GM21576 (cell line): ENCODE results near the gene GFRA1.
"Not testable (repeated sequence)": the region's sequence is repeated elsewhere in the genome, so short reads cannot be mapped to it uniquely, and the experiment has no call there.

Experiments used
- ATAC-seq: cut with Tn5 transposase; IDR thresholded peaks from one replicate; pipeline ENCODE4 v1.9.1; 2021; ENCODE audit warnings: mild to moderate bottlenecking, moderate library complexity; ENCODE audit not compliant: unreplicated experiment

GFRA1 gene

GRCh38 chr10:116079355-116079754 is 193.7 kb downstream of the GFRA1 start:
- ATAC-seq, result no peak

- ATAC-seq, result no peak
These were observed 196.4 kb downstream of the GFRA1 start for GRCh38 chr10:116076621-116077020.

DNA sequence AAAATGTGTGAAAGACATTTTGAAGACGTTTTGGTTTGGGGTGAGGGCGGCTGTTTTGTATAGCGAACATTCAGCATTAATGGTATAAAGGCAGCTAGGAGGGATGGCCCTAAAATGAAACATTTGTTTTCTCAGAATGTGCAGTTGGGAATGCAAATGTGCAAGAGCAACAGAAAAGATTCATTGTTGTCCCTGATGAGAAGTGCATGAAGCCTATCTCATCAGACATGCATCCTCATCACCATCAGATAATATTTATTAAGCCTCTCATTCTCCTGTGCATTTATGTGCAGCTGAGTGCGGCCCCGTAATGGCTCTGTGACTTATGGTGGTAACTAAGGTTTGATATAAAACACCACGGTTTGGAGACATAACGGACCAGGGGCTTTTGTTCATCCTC is 199.5 kb downstream of the GFRA1 start:
- no peak for ATAC-seq

DNA sequence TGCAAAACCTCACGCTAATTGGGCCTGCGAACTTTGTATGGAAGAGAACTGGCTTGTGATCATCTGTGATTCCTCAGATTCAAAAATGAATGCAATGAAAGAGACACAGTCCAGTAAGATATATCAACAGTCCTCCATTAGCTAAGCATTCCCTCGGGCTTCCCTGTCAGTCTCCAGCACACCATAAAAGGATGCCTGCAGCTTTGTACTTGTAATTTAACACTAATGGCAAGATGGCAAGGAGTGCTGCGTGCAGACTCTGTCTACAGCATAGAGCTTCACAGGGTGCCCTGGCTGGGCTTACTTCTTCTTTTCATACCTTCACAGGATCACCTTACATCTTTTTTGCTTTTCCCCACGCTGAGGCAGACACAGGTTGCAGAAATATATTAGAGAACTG is 200.0 kb downstream of the GFRA1 start:
- no peak for ATAC-seq

- ATAC-seq, result no peak
These were observed 201.4 kb downstream of the GFRA1 start for GRCh38 chr10:116071453-116072148.

DNA sequence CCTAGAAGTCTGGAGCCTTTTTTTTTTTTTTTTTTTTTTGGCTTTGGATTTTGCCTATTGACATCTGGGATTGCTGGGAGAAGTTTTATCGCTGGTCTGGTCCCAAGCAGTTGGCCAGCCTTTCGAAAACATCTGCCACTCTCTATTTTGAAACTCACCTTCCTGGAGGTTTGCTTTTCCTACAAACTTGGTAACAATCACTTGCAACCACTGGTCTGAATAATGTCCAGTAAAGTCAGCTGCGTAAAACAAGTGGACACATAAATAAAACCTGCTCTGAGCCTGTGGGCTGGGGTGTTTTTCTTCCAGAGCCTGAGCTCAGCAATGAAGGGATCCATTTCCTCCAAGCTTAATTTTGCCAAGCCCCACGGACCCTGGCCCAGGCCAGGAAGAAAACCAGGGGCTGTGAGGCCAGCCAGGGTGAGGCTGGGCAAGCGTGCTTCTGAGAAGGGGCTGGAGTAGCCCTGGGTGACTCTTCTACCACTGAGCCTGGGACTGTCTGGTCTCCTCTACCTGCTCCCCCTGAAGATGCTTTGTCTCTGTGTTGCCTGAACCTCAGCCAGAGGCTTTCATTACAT is 202.2 kb downstream of the GFRA1 start:
- no peak for ATAC-seq

GRCh38 chr10:116069856-116070255 is 203.2 kb downstream of the GFRA1 start:
- ATAC-seq, result no peak

GRCh38 chr10:116067825-116068224 is 205.2 kb downstream of the GFRA1 start:
- no peak for ATAC-seq

GRCh38 chr10:116063107-116063506 is 209.9 kb downstream of the GFRA1 start:
- ATAC-seq, result no peak

DNA sequence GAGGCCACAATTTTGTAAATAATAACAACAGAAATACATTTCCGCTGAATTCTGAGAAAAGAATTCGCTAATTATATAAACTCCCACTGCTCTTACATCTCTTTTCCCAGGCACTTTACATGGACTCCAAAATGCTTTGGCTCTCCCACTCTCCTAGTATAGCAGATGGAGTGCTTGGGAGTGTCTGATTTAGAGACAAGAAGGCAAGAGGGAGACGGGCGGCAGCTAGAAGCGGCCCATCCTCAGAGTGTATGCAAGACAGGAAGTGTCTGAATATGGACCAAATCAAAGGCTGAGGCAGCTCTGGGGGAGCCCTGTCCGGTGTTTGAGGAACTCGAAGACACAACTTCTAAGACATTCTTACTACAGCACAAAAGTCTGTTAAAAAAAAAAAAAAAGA is 212.1 kb downstream of the GFRA1 start:
- no peak for ATAC-seq

- ATAC-seq, result no peak
These were observed 213.7 kb downstream of the GFRA1 start for GRCh38 chr10:116059320-116059719.

GRCh38 chr10:116056445-116057293 is 216.3 kb downstream of the GFRA1 start:
- ATAC-seq, result no peak

DNA sequence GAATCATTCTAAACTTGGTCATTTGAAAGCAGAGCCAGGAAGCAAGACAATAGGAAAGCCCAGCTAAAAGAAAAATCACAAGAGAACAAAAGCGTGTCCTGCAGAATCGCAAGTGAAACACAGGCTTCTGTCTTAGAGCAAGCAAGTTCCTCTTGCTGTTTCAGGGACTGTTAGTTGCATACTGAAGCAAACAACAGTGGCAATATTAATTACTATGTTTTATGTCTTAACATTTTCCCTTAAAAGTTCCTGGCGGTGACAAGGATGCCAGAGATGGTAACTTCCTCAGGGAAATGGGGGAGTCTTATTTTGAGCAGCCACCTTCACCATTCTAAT is 217.1 kb downstream of the GFRA1 start:
- ATAC-seq, result no peak

DNA sequence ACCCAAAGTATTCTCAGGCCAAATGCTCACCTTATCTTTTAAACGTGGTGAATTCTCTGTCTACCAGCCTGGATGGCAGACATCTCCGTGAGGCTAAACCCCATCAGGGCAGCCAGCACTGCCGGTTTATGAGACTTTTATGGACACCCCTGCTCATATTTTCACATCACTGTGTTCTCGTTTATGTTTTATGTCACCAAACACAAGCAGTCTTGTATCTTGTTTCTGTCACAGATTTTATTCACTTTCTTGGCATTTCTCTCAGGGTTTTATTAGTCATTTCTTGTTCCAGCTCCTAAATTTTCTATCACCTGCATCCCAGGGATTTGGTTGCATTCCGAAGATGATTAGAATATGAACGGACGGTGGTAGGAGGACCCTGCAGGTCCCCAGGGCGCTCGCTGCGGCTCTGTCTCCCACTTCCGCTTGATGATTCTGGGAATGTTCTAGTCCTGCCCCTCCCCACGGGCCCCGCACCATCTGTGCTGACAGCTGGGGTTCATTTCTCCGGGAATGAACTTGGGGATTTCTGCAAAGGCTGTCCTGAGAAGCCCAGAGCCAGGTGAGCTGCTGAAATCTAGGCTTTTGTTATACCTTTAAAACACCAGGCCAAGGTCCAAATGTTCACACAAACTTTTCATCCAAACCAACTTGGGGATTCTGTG is 217.6 kb downstream of the GFRA1 start:
- no peak for ATAC-seq

- ATAC-seq, result no peak
These were observed 219.1 kb downstream of the GFRA1 start for GRCh38 chr10:116053910-116054309.

DNA sequence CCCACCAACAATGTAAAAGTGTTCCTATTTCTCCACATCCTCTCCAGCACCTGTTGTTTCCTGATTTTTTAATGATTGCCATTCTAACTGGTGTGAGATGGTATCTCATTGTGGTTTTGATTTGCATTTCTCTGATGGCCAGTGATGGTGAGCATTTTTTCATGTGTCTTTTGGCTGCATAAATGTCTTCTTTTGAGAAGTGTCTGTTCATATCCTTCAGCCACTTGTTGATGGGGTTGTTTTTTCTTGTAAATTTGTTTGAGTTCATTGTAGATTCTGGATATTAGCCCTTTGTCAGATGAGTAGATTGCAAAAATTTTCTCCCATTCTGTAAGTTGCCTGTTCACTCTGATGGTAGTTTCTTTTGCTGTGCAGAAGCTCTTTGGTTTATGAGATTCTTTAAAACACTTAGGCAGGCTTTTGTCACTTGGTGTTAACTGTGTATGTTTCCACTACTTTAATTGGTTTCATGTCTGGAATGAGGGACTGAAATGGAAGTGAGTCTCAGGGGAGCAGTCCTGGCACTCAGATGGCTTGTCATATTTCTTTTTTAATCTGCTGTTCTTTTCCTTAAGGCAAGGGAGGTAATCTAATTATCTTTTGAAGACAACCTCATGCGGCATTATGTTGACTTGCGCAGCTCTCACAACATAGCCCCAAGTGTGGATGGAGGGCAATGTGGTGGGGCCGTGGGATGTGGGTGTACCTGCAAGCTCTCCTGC is 219.8 kb downstream of the GFRA1 start:
- not testable (repeated sequence) for ATAC-seq

- not testable (repeated sequence) for ATAC-seq
These were observed 220.5 kb downstream of the GFRA1 start for GRCh38 chr10:116052522-116052921.

GRCh38 chr10:116049974-116050304 is 223.1 kb downstream of the GFRA1 start:
- no peak for ATAC-seq

DNA sequence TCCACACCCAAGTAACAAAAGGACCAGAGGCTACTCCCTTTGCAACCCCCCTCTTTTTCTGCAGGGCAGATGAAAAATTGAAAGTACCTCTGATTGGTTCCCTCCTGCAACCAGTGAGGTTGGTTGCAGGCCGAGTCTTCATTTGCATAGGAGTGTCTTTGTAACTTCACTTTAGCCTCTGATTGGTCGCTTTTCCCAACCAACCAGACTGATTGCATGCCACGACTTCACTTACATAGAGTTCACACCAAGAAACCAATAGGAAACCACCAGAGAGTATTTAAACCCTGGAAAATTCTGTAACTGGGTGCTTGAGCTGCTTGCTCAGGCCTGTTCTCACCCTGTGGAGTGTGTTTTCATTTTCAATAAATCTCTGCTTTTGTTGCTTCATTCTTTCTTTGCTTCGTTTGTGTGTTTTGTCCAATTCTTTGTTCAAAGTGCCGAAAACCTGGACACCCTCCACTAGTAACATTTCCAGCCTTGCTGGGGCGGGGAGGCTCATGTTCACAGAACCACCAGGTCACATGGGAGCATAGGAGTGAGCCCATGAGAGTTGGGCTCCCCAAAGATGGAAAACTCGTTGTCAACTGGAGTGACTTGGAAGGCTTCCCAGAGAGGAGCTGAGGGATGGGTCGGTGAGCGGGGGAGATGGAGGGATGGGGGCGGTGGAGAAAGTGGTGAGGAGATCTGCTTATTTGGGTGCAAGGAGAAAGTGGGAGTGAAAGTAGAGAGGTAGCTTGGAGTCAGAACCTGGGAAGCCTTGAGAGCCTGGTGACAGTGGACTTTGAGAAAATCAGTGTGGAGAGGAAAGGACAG is 223.6 kb downstream of the GFRA1 start:
- no peak for ATAC-seq
